ENCODE measurements around the gene DEAF1.

Gene DEAF1

GRCh38 chr11:645536-645935 lies 49.5 kb downstream of the DEAF1 start:
- DNase-seq (ENCODE audit: low read depth) = no peak

DNA sequence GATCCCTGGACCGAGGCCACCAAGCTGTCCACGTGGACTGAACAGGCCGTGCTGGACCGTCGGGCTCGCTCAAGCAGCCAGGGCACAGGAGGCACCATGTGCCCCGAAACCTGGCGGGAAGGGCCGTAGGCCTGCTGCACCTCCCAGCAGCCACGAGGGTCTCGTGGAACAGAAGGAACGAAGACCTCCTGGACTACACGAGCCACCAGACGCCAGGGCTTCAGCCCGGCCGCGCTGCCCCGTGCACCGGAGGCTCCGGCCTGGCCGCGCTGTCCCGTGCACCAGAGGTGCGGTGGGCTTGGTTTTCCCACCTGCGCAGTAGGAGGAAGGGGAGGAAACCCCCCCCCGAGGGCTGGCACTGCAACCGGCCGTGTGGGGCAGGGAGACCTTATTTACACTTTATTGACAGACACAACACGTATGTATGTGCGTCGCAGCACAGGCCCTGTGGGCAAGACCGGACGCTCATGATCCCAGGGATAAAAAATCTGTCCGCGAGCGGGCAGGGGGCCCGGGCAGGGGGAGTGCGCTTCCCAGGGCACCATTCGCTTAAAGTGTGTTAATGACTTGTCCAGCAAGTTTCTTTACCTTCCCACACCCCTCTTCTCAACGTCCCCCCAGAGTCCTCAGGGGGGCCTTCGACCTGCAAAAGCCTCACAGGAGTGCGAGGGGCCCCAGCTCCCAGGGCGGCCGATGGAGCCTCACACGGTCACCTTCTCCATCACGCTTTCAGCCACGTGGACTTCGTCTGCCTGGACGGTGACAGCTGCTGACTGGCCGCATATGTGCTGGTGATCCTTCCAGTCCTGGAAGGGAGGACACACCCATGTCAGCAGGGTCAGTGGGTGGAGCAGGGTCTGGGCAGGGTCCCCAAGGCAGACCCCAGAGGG lies 50.9 kb downstream of the DEAF1 start:
- DNase-seq (ENCODE audit: low read depth) = no peak

DNA sequence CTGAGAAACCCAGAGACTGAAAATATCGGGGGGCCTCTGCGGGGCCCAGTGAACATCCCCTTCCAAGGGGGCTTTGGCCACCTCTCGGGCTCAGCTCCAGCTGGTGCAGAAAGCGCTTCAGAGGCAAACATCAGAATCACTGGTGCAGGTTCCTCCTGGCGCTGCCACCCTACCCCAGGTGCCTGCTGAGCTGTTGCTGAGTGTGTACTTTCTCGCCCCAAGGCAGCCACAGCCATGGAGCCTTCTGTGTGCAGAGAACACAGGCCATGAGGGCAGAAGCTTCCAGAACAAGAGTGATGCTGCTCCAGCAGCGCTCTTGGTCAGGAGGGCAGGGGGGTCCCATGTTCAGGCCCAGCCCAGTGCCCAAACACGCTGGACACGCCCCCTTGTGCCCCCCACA lies 51.7 kb downstream of the DEAF1 start:
- DNase-seq (ENCODE audit: low read depth) = no peak

DNA sequence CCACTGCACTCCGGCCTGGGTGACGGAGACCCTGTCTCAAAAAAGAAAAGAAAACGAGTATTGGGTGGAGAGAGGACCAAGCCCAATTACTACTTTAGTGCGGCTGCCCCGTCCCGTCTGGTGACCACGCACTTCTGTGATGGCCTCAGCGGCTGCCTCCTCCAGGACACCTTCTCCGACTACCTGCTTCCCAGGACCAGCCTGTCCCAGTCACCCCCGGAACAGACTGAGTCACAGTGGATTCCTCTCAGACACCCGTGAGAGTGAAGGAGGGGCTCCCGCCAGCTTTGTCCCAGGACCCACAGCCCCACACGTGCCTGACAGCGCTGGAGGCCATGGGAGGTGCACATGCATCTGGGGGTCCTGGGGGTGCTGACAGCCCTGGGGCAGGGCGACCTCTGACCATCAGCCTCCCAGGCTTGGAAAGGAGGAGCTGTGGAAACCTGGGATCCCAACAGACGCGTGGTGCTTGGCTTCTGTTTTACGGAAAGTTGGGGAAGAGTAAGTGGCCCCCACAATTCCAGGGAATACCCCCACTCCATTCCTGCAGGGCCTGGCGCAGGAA lies 53.1 kb downstream of the DEAF1 start:
- DNase-seq (ENCODE audit: low read depth) = no peak

GRCh38 chr11:640021-640706 lies 54.9 kb downstream of the DEAF1 start:
- no peak for DNase-seq (ENCODE audit: low read depth)

GRCh38 chr11:639332-639955 lies 55.6 kb downstream of the DEAF1 start:
- no peak for DNase-seq (ENCODE audit: low read depth)

DNA sequence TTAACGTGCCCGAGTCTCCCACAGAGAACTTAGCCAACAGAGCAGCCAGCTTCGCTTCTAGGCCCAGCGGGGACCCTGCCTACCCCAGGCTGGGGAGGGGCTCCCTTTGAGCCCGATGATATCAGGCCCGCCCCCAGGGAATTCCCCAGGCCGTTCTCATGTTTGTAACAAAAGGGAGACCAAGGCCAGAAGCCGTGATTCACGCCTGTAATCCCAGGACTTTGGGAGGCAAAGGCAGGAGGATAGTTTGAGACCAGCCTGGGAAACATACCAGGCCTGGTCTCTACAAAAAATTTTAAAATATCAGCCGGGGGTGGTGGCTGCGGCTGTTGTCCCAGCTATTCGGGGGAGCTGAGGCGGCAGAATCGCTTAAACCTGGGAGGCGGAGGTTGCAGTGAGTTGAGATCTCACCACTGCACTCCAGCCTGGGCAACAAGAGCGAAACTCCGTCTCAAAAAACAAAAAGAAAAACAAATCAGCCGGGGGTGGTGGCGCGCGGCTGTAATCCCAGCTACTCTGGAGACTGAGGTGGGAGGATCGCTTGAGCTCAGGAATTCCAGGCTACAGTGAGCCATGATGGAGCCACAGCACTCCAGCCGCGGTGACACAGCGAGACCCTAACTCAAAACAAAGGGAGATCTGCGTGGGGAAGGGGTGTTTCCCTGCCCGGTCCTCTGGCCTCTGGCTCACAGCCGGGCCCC lies 56.2 kb downstream of the DEAF1 start:
- DNase-seq (ENCODE audit: low read depth) = no peak

DNA sequence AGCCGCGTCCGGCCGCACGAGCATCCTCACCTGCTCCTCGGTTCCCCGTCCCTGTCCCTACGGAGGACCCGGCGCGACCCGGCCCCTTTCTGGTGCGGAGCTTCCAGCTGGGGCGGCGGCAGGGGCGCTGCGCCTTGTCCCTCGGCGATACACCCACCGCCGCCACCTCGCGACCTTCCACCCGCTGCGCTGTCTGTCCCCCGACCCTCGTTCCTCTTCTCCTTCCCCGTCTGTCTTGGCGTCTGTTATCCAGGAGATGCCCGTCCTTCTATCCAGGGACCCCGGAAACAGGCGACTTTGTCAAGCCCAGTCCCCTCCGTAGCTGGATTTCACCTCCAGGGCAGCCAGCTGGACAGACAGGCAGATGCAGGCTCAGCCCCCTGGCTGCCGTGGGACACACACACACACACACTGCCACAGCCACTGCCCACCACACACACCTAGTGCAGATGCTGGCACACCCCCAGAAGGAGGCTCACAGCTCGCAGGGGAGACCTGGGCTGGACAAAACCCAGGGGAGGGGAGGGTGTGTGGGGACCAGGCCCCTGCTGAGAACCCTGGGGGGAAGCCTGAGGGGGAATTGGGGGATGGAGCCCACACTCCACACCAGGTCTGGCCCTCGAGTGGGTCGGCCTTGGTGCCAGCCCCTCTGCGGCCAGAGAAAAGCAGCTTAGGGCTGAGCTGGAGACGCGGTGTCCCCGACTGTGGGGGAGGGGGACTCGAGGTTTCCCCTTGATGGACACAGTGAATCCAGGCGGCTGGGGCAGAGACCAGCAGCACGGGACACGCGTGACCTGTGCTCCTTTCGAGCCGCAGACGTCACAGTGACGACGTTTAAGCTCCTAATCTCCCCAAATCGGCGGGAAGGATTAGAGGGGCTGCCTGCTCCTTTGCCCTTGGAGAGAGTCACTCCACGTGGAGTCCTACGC lies 57.2 kb downstream of the DEAF1 start:
- no peak for DNase-seq (ENCODE audit: low read depth)

DNA sequence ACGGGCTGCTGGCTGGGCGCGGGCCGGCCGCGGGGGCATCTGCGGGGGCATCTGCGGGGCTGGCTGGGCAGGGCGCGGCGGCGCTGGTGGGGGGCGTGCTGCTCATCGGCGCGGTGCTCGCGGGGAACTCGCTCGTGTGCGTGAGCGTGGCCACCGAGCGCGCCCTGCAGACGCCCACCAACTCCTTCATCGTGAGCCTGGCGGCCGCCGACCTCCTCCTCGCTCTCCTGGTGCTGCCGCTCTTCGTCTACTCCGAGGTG lies 57.8 kb downstream of the DEAF1 start:
- DNase-seq (ENCODE audit: low read depth) = no peak

GRCh38 chr11:636511-637332 lies 58.3 kb downstream of the DEAF1 start, which contains the start of gene DRD4:
TSS of gene DRD4 (plus strand) at chr11:637269. CDS start at chr11:637305, 36 bp downstream.
- DNase-seq (ENCODE audit: low read depth) = no peak

GRCh38 chr11:635945-636510 lies 59.0 kb downstream of the DEAF1 start:
- DNase-seq (ENCODE audit: low read depth) = no peak

- no peak for DNase-seq (ENCODE audit: low read depth)
Measured at GRCh38 chr11:630871-631270, 64.2 kb downstream of the DEAF1 start.

DNA sequence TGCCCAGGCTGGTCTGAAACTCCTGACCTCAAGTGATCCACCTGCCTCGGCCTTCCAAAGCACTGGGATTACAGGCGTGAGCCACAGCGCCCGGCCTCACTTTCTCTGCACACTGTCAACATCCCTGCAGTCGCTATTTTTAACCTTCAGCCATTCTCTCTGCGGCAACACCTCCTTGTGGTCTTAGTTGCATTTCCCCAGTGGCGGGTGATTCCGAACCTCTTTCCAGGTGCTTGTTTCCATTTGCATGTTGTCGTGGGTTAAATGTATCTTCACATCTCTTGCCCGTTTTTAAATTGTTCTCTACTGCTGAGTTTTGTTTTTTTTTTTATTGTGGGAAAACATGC lies 65.8 kb downstream of the DEAF1 start:
- no peak for DNase-seq (ENCODE audit: low read depth)

GRCh38 chr11:628056-628455 lies 67.0 kb downstream of the DEAF1 start:
- DNase-seq (ENCODE audit: low read depth) = no peak

GRCh38 chr11:627308-627576 lies 67.8 kb downstream of the DEAF1 start:
- DNase-seq (ENCODE audit: low read depth) = no peak

DNA sequence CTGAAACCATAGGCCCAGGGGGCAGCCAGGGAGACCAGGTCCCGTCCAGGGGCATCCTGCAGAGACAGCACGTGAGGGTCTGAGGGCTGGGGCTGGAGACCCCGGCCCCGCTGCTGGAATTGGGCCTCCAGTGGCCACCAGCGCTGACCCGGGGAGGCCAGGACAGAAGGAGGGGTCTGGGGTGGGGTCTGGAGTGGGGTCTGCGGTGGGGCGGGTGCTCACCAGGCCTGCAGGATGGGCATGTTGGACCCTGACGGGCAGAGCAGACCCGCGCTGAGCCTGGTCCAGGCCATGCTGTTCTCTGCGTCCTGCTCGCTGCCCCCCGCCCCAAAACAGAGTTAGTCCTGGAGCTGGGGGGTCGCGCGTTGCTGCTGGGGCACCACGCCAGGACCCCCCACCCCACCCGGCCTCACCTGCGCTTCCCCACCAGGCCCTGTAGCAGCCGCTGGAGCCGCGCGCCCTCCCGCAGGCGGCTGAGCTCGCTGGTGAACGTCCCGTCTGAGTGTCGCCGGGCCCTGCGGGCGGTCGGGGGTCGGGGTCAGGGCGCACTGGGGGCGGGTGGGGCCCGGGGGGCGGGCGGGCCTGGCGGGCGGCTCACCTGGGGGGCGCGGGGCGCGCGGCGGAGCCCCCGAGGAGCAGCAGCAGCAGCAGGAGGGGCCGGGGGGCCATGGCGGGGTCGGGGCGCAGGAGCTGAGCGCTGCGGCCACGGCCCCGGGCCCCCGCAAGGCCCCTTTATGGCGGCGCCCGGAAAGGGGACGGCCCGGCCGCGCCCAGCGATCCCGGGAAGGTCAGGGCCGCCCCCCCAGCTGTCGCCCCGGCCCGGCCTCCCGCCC lies 68.3 kb downstream of the DEAF1 start, which contains the start of gene SCT:
TSS of gene SCT (minus strand) at position 707 of the 833 bp plus-strand sequence. CDS start at position 669, 38 bp downstream.
- DNase-seq (ENCODE audit: low read depth) = no peak

- DNase-seq (ENCODE audit: low read depth) = no peak
Measured at GRCh38 chr11:625636-626268, 69.3 kb downstream of the DEAF1 start.

DNA sequence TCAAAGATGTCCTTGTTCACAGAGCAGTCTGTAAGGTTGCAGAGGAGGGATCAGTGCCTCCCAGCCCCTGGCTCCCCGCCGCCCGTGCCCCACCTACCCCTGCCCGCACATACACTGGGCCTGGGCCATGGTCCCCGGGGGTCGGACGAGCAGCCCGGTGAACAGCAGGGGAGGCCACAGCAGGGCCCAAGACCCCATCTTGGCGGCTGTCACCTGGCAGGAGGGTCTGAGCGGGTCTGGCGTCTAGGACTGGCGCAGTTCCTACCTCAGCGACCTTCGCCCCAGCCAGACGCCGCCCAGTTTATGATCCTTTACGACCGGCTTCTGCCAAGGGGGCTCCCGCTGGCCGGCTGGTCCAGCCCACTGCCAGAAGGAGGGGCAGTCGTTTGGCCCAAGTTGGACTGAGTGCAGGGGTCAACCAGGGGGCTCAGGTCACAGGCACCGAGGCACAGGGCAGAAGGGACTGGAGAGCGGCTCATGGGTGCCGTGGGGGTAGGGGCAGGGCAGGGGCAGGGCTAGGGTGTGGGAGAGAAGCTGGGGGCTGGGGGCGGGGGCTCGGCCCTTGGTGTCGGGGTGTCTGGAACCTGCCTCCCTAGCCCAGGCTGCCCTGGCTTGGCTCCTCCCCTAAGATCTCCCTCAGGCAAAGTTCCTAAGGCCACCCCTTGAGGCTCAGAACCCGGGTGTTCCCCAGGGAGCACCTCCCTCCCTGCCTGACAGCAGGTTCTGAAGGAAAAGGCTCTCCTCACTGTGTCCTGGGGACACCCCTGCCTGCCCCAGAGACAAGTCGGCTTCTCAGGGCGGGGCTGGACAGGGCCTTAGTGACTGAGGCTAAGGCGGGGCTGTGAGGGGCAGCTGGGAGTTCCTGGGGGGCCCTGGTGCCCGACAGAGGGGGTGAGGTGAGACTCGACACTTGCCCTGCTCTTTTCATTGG lies 70.1 kb downstream of the DEAF1 start, which contains the start of gene CDHR5:
TSS of gene CDHR5 (minus strand) at position 251 of the 931 bp plus-strand sequence. CDS start at position 198, 53 bp downstream.
- DNase-seq (ENCODE audit: low read depth) = no peak

All from activated T-cell treated with anti-CD3 and anti-CD28 coated beads for 24 hours (primary cell).